OCI-LY3 (cell line): ENCODE measurements around the gene ARMC2.

ENCODE experiments used
- EZH2phosphoT487 ChIP-seq: fragments of 200-600 bp; shearing (Covaris generic); IDR thresholded peaks from 2 replicates; pipeline ENCODE4 v1.6.1; 2018; ENCODE audit warnings: antibody characterized with exemption, mixed run types, low read depth
- TF ChIP-seq, protein P1 (sequence below): fragments of 200-600, 300-600 bp; sonication (generic); IDR thresholded peaks from 2 replicates; pipeline ENCODE4 v1.5.1; 2014; ENCODE audit warnings: antibody characterized with exemption, low read length, low read depth

DNA sequence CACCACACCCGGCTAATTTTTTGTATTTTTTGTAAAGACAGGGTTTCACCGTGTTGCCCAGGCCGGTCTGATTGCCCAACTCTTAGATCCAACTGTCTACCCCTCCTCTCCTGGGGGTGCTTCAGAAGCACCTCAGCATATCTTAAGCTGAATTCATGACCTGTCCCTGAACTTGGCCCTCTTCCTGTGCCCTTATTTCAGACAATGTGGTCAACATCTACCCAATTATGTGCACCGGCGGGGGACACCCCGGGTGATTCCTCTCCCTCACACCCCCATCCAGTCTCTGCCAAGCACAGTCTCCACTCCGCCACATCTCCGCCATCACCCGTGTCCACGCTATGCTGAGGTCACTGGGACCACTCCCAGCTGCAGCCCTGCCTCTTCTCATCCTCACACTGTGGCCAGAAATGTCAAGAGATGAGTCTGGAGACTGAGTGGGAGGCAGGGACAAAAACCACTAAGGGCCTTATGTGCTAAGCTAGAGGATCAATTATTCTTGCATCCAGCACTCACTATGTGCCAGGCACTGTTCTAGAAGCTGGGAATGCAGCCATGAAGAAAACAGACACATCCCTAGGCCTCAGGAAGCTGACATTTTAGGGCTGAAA lies 111.9 kb downstream of the ARMC2 start:
- TF ChIP-seq, protein P1, sequence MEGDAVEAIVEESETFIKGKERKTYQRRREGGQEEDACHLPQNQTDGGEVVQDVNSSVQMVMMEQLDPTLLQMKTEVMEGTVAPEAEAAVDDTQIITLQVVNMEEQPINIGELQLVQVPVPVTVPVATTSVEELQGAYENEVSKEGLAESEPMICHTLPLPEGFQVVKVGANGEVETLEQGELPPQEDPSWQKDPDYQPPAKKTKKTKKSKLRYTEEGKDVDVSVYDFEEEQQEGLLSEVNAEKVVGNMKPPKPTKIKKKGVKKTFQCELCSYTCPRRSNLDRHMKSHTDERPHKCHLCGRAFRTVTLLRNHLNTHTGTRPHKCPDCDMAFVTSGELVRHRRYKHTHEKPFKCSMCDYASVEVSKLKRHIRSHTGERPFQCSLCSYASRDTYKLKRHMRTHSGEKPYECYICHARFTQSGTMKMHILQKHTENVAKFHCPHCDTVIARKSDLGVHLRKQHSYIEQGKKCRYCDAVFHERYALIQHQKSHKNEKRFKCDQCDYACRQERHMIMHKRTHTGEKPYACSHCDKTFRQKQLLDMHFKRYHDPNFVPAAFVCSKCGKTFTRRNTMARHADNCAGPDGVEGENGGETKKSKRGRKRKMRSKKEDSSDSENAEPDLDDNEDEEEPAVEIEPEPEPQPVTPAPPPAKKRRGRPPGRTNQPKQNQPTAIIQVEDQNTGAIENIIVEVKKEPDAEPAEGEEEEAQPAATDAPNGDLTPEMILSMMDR, result no peak
- no peak for TF ChIP-seq EZH2phosphoT487
